CD4-positive, alpha-beta T cell treated with Interleukin-21 for 1 hour (primary cell): ENCODE measurements around the gene APOM.

Experiments used
- DNase-seq: peaks from one replicate; pipeline ENCODE4 v3.0.0-alpha.2; 2020

Gene APOM

DNA sequence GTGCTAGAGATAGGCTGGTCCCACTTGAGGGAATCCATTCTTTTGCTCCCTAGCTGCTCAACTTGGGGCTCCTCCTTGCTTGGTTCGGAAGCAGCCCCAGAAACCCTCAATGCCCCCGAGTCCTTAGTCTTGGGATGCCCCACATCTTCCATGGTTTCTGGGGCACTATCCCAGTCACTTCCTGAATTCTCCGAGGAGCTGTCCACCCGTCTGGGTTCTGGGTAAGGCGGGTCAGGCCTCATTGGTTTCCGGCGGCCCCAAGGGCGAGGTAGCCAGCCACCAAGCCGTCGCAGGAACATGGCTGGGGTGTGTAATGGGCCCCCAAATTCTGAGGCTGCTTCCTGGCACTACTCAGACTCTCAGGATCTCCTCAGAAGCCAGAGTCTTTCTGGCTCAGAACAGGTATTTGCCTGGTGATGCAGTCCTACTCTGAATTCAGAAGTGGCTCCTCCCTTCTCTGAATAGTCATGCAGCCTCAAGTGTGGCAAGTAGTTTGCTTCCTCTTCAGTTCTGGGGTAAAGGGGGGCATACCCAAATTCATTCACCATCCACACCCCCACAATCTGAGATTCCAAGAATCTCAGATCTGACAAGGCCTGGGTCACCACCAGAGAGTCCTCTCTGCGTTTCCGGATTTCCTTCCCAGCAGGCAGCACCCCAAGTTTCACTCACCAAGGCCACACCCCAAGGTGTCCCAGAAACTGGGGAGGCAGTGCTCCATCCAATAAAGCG, 4.1 kb downstream of the APOM start:
- DNase-seq: peak; percentile 46

DNA sequence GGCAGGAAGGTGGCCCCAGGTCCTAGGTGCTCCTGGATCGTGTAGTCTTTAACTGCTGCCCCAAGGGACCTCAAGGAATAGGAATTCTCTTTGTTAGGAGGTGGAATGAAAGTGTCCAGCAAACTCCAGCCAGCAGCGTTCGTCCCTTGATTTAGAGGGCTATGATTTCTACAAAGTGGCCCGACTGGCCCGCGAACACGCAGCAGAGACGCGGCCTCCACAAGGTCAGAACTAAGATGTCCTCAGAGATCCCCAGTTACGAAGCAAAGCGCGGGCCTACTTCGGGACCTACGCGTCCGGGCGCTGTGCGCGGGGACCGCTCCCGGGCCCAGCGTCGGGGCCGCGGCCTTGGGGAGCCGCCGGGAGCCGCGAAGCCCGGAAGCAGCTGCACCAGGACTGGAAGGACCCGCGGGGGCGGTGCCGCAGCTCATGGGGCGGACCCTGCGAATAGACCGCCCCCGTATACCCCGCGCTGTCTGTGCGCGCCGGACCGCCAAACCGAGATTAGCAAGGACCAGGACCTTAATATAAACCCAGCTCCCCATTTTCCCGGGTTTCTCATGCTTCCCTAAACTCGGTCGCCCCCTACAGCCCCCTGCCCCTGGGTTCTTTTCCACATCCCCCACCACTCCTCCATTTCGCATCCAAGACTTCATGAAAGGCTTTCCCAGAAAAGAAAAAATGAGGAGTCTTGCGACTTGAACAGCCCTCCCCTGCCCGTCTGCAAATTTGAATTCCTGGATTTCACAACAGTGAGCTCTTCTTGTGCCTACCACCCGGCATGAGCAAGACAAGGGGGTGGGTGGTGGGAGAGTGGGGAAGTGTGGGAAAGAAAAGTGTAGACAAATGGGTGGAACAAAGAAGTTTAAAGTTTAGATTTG, 4.9 kb downstream of the APOM start, which contains the start of gene C6orf47:
TSS of gene C6orf47 (minus strand) at position 398 of the 881 bp plus-strand sequence. CDS start 831 bp downstream, outside the sequence.
- DNase-seq: peak; percentile 76

DNA sequence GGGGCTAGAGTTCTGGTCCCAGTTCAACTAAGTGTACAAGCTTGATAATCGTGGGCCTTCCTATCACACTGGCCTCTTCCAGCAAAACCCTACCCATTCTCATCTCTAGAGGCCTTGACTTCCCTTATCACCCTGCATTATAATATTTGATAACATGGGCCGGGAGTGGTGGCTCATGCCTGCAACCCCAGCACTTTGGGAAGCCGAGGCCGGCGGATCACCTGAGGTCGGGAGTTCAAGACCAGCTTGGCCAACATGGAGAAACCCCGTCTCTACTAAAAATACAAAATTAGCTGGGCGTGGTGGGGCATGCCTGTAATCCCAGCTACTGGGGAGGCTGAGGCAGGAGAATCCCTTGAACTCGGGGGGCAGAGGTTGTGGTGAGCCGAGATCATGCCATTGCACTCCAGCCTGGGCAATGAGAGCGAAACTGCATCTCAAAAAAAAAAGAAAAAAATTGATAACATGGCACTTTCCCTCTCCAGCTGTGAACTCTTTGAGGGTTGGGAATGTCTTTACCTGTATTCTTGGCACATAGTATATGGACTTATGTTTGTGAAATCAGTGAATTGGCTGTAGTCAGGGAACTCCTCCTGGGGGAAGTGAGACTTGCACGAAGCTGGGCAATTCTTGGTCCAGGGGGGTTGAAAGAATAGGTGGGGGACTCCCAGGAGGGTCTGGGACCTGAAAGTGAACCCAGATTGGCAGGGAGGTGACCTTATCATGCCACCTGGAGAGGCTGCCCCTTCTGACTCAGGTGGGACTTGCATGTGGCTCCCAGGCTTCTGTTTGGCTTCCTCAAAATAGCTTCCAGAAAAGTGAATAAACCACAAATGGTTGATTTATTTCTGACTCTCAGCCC, 5.8 kb downstream of the APOM start:
- DNase-seq: no peak

DNA sequence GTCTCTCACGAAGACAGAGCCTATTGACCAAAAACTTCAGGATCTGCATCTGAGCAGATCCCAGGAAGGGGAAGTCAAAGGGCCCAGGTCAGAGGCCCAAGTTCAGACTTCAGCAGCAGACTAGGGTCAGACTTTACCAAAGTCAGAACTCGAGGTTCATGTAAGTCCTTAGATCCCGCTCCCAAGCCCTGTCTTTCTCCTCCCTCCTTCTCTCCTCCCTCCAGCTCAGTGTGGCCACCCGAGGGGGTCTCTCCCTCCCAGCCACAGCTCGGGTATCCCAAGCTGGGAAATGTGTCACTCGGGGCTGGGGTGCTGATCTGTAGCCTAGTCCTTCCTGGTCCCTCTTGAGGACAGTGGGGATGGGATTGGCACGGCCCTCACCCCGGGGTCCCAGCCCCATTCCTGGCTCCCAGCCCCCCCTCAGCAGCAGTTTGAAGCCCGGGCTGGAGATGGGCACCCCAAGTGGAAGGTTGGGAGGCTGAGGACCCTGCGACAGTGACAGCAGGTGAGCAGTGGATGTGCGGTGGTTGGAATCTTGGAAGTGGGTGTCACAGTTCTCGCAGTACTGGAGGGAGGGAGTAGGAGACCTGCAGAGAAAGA, 6.5 kb downstream of the APOM start:
- no peak for DNase-seq

DNA sequence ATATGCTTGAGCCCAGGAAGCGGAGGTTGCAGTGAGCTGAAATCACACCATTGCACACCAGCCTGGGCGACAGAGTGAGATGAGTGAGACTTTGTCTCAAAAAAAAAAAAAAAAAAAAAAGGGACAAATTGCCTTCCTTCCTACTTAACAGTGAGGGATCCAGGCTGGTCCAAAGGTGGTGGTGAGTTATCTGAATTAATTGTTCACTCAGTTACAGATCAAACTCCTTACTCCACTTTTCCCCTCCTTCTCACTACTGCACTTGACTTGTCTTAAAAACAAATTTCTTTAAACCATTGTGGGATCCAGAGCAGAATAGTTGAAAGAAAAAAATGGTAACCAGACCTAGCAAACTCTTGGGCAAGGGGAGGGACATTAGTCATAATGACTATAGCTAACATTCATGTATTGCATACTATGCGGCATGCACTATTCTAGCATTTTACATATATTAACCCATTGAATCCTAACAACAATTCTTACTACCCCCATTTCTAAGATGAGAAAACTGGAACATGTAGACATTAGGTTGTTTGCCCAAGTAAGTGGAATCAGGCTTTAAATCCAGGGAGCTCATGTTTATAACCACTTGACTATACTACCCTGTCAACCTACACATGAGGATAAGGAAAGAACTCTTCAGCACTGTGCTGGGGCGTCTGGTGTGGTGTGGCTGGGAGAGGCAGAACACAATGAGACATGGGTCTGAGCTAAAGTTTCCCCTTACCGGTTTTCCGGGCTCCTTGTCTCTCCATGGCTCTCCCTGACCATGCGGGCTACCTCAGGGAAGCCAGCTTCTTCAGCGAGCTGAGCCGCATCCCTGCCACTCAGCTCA, 7.6 kb downstream of the APOM start:
- DNase-seq: no peak

DNA sequence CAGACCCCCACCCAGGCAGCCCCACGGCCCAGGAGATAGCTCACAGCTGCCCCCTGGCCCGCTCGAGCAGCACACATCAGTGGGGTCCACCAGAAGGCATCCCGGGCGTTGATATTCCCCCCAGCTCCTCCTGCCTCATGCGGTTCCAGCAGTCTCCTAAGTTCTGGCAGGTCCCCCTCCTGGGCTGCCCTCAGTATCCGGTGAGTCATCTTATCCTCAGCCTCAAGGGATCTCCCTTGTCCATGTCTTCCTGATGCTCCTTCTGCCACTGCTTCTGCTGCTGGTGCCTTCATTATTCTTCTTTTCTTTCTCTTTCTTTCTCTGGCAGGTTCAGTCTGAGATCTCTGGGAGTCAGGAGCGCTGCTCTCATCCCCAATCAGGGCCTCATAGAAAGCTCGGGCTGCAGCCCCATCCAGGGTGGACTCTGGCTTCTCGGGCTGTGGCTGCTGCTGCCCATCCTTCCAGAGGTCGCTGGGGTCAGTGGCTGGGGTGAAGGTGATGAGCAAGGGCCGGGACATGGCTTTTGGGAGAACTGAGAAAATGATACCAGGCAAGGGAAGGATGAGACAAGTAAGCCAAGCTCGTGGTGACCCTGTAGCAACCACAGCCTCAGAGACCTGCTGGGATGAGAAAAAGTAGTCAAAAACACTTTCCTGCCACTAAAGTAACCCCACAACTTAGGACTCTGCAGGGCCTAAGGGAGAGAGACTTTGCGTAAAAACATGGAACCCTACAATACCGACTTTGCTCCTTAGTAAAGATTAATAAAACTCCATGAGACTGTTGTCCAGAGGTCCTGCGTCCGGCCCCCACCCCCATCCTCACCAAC, 8.5 kb downstream of the APOM start:
- no peak for DNase-seq

DNA sequence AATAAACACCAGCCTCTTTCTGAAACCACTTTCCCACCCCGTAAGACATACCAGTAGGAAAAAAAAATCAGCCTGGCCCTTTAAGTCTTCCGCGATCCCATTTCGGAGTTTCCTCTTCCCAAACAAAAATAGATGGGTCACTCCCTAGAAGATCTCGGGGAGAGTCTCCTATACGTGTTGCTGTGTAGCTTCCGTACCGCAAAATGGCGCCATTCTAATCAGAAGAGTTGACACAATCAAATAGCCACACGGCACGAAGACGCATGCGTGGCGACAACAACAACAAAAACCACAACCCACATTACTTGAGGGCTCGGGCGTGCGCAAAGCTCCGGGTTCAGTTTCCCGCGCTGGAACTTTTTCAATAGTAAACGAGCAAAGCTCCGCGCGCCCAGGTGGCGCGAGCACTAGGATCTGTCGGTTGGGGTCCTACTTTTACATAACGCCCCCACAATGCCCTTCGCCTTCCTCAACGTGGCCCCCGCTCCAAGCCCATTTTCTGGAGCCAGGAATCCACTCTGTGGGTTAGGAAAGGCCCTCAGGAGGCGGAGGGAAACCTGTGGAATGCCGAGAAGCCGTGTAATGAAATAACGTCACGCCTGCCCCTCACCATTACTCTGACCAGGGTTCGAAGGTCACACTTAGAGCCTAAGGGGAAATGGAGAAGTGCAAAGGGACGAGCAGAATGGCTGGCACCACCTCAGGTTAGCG, 9.3 kb downstream of the APOM start, which contains the start of gene GPANK1:
TSS of gene GPANK1 (minus strand) at position 208 of the 711 bp plus-strand sequence. CDS start 519 bp downstream, outside the sequence.
- DNase-seq: peak; percentile 94

DNA sequence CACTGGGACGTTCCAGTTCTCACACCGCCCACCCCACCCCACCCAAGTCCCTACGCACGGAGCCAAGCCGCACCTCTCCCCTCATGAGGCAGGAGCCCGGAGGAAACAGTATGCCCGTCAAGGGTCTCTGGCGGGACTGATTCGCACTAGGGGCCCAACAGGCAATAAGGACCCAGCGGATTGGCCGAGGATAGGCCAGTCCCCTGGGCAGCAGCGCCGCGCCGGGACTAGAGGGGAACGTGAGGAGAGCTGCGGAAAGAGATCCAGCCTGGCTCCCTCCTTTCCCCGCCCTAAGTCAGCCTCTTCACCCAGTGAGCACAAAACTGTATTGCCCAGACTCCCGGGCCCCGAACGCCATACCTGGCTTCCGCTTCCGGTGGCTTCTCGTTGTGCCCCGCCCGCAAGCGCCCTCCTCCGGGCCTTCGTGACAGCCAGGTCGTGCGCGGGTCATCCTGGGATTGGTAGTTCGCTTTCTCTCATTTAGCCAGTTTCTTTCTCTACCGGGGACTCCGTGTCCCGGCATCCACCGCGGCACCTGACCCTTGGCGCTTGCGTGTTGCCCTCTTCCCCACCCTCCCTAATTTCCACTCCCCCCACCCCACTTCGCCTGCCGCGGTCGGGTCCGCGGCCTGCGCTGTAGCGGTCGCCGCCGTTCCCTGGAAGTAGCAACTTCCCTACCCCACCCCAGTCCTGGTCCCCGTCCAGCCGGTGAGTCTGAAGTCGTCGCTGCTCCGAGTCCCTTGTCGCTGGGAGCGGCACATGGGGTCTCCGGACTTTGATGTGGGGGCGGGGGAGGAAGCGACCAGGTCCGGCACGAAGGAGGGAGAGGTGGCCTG, 10.0 kb downstream of the APOM start, which contains the start of gene CSNK2B:
TSS of gene CSNK2B (plus strand) at position 580 of the 836 bp plus-strand sequence. CDS start 752 bp downstream, outside the sequence.
- DNase-seq: peak; percentile 98

DNA sequence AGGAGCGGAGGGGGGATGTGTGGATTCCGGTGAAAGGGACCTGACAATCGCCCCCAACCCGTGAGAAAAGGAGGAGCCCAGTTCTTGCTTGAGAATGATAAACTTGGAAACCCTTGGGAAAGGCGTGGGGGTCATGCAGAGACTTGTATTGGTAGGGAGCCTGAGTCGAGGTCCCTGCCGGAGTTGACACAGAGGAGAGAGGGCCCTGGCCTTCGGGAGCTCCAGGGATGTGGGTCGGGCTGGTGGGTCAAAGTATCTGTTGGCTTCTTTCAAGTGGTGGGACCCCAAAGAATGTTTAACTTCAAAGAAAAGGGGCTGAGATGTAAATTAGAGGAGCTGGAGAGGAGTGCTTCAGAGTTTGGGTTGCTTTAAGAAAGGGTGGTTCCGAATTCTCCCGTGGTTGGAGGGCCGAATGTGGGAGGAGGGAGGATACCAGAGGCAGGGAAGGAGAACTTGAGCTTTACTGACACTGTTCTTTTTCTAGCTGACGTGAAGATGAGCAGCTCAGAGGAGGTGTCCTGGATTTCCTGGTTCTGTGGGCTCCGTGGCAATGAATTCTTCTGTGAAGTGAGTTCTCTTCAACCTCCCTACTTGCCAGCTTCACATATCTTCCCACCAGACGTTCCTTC, 10.8 kb downstream of the APOM start:
- DNase-seq: no peak

DNA sequence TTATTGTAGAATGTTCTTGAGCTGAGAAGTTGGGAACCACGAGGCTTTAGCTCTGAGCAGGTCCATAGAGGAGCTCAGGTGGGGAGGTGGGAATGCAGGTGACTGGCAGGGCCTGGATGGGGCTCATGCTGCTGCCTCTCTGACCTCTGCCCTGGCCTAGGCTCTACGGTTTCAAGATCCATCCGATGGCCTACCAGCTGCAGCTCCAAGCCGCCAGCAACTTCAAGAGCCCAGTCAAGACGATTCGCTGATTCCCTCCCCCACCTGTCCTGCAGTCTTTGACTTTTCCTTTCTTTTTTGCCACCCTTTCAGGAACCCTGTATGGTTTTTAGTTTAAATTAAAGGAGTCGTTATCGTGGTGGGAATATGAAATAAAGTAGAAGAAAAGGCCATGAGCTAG, 14.0 kb downstream of the APOM start, which contains the start of gene LY6G5B:
TSS of gene LY6G5B (plus strand) at position 301 of the 400 bp plus-strand sequence. CDS start 975 bp downstream, outside the sequence.
- no peak for DNase-seq

DNA sequence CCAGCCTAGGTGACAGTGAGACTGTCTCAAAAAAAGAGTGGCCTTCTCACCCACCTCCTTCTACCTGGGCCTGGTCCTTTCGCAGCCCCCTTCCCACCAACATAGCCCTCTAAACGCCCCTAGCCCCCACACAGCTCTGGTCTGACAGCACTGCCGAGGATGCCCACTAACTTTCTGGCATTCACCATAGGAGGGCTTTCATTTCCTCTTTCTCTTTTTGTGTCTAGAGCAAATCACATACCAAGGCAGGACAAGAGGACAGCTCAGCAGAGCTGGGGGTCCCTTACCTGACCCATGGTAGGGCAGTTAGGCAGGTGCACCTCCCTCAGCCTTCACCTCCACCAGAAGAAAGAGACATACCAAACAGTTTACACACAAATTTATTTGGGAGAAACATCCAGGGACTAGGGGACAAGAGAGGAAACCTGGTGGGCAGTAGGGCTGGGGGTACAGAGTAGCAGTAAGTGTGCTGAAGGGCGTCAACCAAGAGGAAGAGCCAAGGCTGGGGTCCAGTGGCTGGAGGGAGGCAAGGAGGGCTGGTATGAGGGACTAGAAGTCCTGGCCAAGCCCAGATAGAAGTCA, 20.7 kb downstream of the APOM start:
- DNase-seq: no peak

DNA sequence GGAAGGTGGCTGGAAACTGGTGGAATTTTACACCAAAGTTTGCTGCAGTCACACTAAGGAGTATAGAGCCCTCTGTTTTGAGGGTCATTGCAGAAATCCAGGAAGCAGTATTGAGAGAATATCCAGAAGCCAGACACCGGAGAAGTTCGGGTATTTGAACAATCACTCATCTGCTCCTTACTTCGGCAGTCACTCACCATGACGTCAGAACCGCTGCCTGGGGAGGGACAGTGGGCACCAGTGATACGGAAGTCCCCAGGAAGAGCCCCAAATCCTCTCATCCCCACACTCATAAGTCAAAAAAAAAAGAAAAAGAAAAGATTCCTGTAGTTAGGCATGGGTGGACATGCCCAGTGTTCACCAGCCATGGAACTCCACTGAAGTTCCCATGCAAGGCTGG, 21.2 kb downstream of the APOM start:
- no peak for DNase-seq

DNA sequence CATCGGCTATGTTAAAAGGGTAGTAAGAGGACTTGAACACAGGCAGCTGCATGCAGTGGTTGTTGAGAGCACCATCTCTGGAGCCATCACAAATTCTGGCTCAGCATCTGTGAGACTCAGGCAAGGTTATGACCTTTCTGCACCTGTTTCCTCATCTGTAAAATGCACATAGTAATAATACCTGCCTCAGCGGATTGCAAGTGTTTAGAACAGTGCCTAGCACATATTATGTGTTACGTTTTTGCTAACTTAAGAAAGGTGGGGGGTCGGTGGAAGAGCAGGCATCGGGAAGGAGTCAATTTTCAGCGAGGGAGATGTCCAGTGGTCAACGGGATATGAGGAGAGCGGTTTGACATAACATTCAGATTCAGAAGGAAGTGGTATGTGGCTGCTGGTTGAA, 22.3 kb downstream of the APOM start:
- DNase-seq: no peak

DNA sequence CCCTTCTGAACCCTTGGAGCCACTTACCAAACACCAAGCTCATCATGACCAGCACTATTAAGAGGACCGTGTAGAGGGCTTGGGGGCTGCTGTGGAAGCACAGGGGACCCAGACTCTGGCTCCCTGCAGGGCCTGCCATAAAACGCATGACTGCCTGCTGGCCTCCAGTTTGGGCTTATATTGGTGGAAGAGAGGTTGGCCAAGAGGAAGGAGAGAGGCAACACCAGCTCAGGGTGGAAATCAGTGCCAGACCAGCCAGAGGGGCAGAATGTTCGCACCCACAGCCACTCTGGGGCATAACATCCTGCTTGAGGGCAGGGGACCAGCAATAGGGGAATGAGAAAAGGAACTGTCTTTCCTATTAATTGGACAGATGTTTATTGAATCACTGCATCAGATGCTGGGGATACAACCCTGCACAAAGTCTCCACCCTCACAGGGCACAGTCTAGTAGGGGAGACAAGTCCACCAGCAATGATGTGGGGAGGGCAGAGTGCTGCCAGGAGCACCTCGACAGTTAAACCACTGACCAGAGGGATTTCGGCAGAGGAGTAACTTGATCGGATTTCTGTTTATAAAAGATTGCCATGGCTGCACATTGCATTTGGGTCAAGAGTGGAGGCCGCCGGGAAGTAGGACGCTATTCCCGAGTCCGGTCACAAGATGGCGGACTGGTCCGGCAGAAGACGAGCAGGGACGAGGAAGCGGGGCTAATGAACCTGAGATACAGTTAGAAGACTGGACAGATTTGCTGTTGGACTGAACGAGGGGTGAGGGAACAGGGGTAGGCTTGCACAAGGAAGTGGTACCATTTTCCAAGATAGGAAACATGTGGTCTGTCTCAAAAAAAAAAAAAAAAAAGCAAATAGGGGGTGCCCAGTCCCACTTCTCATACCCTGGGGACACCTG, 24.8 kb downstream of the APOM start, which contains the start of gene LY6G5C:
TSS of gene LY6G5C (minus strand) at position 842 of the 909 bp plus-strand sequence. CDS start at position 148, 694 bp downstream.
- DNase-seq: peak; percentile 80

DNA sequence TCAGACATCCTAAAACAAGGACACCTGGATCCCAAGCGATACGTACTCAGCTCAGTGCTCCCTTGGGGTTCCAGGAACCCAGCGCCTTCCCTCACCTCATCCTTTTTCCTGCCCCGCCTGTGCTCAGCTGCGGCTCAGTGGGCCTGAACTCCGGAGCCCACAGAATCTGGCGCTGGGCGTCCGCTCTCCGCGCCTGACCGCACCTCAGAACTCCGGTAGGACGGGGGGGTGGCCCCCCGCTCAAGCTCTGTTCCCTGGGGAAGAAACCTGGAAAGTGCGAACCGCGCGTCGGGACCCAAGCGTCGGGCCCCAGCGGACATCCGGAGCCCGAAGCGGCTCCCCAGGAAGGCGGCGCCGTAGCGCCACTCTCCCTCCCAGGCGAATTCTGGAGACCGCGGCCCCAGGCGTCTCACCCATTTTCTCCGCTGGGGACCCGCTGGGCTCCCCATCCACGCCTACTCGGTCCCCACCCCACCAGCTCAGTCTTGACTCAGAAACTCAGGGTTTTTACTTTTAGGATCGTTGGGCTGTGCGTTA, 25.5 kb downstream of the APOM start:
- peak; percentile 39 for DNase-seq

DNA sequence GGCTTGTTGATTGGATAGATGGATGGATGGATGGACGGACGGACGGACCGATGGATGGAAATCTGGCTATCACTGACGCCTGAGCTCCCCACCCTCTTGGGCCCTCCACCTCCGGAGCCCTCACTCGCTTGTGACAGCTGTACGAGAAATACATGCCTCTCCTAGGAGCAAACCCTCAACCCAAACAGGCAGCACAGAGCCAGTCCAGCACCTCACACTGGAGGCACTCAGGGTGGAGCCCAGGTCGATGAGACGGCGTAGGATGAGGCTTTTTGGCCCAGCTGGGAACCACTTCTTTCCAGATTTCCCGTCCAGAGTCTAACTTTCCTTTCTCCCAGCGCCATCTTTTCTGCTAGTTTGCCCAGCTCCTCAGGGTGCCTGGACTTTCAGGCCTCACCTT, 27.9 kb downstream of the APOM start:
- no peak for DNase-seq
